ENCODE data around the gene TOMM20. TPM values are rescaled to one million over a fixed set of nuclear protein-coding genes. Genes with fewer than 3 reads are reported as not detected.
A peak's percentile ranks its signal among the peaks of the same experiment; 100 is the strongest.

The TOMM20 gene
- total RNA-seq, 2 donors from 2014 or later: 237 to 252 TPM

DNA sequence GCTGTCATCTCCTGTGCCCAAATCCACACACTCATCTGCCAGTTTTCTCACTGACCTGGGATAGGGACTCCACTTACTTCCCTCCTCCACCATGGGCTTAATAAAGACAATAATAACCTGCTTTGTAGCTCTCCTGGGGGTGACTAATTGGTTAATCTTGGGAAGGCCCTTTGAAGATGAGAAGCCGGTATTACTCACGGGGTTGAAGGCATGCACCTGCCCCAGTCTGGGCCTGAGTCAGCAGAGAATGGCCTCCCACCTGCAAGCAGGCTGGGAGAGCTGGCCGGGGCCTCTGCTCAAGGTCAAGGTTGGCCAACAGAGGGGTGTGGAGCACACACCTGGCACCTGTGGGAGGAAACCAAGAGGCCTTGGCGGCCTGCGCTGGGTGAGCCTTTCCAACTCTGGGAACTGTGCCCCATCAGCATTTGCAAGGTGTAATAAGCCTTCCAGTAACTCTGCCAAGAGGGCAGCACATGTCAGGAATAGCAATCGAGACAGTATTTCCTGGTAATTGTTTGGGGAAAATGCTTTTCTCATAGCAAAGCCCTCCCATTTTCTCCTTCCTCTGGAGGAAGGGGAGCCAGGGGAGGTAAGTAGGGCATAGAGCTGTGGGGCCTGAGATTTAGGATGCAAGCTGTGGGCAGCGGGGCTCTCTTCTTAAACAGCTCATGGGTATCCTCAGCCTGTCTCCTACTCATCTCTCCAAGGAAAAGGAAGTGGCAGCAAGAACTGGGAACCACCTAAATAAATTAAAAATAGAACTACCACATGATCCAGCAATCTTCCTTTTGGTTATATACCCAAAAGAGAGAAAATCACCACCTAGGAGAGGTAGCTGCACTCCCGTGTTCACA, 49.0 kb downstream of the TOMM20 start:
- Mint-ChIP-seq H3K27ac (no peak overlapping the region), H3K4me3 (no peak overlapping the region), H3K4me1 (peaks cover 16% of the 10 kb centered on the region), H3K27me3 (ENCODE audit: insufficient read depth) (no peaks in the 10 kb centered on the region), H3K36me3 (ENCODE audit: low read depth) (no peaks in the 10 kb centered on the region), H3K9me3 (no peaks in the 10 kb centered on the region)
- Histone ChIP-seq H3K27me3 (ENCODE audit: control insufficient read depth, insufficient read depth, low read length, poor library complexity, severe bottlenecking) (no peaks in the 10 kb centered on the region), H3K4me1 (ENCODE audit: control insufficient read depth, insufficient read depth, low read length) (peaks cover 12% of the 10 kb centered on the region), H3K27ac (ENCODE audit: low read depth, low read length) (no peak overlapping the region), H3K4me3 (ENCODE audit: low read length) (no peak overlapping the region), H3K36me3 (ENCODE audit: control insufficient read depth, insufficient read depth, low read length) (no peaks in the 10 kb centered on the region), H3K9me3 (ENCODE audit: control insufficient read depth, low read length) (no peaks in the 10 kb centered on the region), H3K9ac (ENCODE audit: extremely low read depth, low read length, poor library complexity, severe bottlenecking) (no peak overlapping the region)
- peak; percentile 66 for DNase-seq
- TF ChIP-seq, protein P1, sequence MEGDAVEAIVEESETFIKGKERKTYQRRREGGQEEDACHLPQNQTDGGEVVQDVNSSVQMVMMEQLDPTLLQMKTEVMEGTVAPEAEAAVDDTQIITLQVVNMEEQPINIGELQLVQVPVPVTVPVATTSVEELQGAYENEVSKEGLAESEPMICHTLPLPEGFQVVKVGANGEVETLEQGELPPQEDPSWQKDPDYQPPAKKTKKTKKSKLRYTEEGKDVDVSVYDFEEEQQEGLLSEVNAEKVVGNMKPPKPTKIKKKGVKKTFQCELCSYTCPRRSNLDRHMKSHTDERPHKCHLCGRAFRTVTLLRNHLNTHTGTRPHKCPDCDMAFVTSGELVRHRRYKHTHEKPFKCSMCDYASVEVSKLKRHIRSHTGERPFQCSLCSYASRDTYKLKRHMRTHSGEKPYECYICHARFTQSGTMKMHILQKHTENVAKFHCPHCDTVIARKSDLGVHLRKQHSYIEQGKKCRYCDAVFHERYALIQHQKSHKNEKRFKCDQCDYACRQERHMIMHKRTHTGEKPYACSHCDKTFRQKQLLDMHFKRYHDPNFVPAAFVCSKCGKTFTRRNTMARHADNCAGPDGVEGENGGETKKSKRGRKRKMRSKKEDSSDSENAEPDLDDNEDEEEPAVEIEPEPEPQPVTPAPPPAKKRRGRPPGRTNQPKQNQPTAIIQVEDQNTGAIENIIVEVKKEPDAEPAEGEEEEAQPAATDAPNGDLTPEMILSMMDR (conservative IDR thresholded peaks at IDR 0.05): no peak
- 70 to 75% methylated on average over 7 to 8 of the region's 8 CpGs for WGBS, 2 experiments (ENCODE audit: insufficient coverage in 1 of 2, insufficient read length in 1 of 2)

DNA sequence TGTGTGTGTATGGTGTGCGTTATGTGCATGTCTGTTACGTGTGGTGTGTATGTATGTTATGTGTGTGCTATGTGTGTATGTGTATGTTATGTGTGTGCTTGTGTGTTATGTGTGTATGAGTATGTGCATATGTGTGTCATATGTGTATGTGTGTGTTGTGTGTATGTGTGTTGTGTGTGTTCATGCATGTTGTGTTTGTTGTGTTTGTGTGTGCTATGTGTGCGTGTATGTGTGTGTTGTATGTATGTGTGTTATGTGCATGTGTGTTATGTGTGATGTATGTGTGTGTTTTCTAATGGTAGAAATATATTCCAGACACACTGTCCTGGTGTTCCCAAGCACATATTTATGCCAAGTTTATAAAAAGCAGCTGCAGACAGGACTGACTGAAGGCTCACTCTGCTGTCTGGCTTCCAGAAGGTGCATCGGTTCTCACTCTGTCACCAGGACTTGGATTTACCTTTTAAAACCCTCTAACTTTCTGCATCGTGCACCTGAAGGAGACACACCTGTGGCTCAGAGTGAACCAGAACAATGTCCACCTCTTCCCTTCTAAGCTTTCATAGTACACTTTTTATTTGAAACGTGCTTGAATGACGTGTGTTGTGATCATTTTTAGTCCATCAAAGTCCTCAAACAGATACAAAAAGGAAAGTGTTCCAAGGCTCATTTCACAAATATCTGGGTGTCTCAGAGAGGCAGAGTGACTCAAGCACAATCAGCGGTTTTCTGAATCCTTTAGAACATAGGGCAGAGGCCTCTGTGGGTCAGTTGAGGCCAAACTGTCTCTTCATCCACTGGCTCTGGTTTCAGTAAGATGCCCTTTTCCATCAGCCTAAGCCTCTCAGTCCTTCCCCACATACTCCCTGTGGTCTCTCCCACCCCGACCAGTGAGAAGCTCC, 49.9 kb downstream of the TOMM20 start:
- Histone ChIP-seq H3K4me3 (ENCODE audit: low read length) (no peak overlapping the region), H3K9ac (ENCODE audit: extremely low read depth, low read length, poor library complexity, severe bottlenecking) (no peak overlapping the region), H3K27ac (ENCODE audit: low read depth, low read length) (no peak overlapping the region), H3K27me3 (ENCODE audit: control insufficient read depth, insufficient read depth, low read length, poor library complexity, severe bottlenecking) (no peaks in the 10 kb centered on the region), H3K36me3 (ENCODE audit: control insufficient read depth, insufficient read depth, low read length) (no peaks in the 10 kb centered on the region), H3K4me1 (ENCODE audit: control insufficient read depth, insufficient read depth, low read length) (peaks cover 12% of the 10 kb centered on the region), H3K9me3 (ENCODE audit: control insufficient read depth, low read length) (no peaks in the 10 kb centered on the region)
- no peak overlapping the region for H3K4me3 Mint-ChIP-seq
- H3K9me3 Mint-ChIP-seq: no peaks in the 10 kb centered on the region
- no peaks in the 10 kb centered on the region for H3K36me3 Mint-ChIP-seq (ENCODE audit: low read depth)
- H3K27me3 Mint-ChIP-seq (ENCODE audit: insufficient read depth): no peaks in the 10 kb centered on the region
- no peak overlapping the region for H3K27ac Mint-ChIP-seq
- TF ChIP-seq, protein P1 (conservative IDR thresholded peaks at IDR 0.05): no peak
- DNase-seq: no peak
- H3K4me1 Mint-ChIP-seq: peaks cover 18% of the 10 kb centered on the region
- WGBS, 2 experiments (ENCODE audit: insufficient coverage in 1 of 2, insufficient read length in 1 of 2): 69 to 81% methylated on average over 6 to 9 of the region's 9 CpGs

DNA sequence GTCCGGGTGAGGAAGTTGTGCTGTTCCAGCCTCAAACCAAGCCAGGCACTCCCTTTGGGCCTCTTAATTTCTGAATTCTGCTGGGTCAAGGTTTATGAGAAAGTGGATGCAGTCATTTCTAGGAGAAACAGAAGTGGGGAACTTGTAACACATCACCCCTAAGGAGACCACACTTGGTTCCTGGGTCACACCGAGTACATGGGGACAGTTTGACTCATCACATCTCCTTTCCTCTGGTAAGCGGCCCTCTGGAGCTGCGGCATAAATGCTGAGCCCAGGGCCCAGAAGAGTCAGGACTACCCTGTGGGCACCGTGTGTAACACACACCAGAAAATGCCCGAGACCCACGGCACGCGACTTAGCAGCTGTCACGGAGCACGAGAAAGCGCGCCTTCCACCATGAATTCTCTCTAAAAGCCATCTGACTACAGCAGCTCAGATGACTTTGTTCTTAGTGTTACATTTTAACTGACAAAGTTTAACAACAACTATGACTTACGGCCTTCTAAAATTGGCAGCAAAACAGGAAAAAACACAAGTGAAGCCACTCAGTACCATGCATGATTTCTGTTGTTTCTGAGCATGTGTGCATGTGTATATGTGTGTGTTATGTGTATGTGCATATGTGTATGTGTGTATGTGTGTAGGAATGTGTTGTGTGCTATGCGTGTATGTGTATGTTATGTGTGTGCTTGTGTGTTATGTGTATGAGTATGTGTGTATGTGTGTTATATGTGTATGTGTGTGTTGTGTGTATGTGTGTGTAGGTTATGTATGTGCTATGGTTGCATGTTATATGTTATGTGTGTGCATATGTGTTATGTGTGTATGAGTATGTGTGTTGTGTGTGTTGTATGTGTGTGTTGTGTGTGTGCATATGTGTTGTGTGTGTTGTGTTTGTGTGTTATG, 50.8 kb downstream of the TOMM20 start:
- Histone ChIP-seq H3K4me3 (ENCODE audit: low read length) (no peak overlapping the region), H3K4me1 (ENCODE audit: control insufficient read depth, insufficient read depth, low read length) (peaks cover 12% of the 10 kb centered on the region), H3K27ac (ENCODE audit: low read depth, low read length) (no peak overlapping the region), H3K9ac (ENCODE audit: extremely low read depth, low read length, poor library complexity, severe bottlenecking) (no peak overlapping the region), H3K27me3 (ENCODE audit: control insufficient read depth, insufficient read depth, low read length, poor library complexity, severe bottlenecking) (no peaks in the 10 kb centered on the region), H3K9me3 (ENCODE audit: control insufficient read depth, low read length) (no peaks in the 10 kb centered on the region), H3K36me3 (ENCODE audit: control insufficient read depth, insufficient read depth, low read length) (no peaks in the 10 kb centered on the region)
- Mint-ChIP-seq H3K9me3 (no peaks in the 10 kb centered on the region), H3K4me3 (no peak overlapping the region), H3K4me1 (peaks cover 9% of the 10 kb centered on the region), H3K27ac (no peak overlapping the region), H3K36me3 (ENCODE audit: low read depth) (no peaks in the 10 kb centered on the region), H3K27me3 (ENCODE audit: insufficient read depth) (no peaks in the 10 kb centered on the region)
- DNase-seq: no peak
- TF ChIP-seq, protein P1 (conservative IDR thresholded peaks at IDR 0.05): no peak
- WGBS, 2 experiments (ENCODE audit: insufficient coverage in 1 of 2, insufficient read length in 1 of 2): 90 to 91% methylated on average over 9 to 15 of the region's 15 CpGs

All from endodermal cell (in vitro differentiated cells).